ENCODE measurements around the gene TMEM200B. TPM values are rescaled to one million over a fixed set of nuclear protein-coding genes. Genes with fewer than 3 reads are reported as not detected.
A peak's percentile ranks its signal among the peaks of the same experiment; 100 is the strongest.

TMEM200B gene
- total RNA-seq, result 1 to 10 TPM; 1.1 TPM

DNA sequence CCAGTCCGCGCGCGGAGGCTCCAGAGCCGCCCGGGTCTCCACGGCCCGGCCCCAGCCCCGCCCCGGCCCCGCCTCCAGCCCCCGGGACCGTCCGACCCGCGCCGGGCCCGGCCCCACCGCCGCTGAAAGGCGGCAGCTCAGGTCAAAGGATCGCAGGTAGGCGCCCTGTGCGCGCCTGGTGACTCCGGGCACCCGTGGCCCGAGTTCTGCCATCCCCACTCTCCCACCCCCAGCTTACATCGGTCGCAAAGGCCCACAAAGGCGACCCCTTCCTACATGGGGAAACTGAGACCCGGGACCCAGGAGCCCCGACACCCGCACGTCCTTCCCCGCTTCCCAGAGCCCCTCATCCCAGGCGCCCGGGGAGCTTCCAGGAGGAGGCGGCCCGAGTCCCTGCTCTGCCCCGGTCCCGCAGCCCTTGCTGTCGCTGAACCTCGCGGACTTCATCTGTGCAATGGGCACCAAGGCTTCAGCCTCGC is at the start of gene TMEM200B:
TSS of gene TMEM200B (minus strand) at position 17 of the 479 bp plus-strand sequence. CDS start 2,075 bp downstream, outside the sequence.
- Mint-ChIP-seq H3K4me1 (peaks cover 2% of the 10 kb centered on the region), H3K36me3 (ENCODE audit: low read depth) (no peaks in the 10 kb centered on the region), H3K27me3 (peaks cover 12% of the 10 kb centered on the region), H3K4me3 (peak within 1 kb of the TSS; percentile 67), H3K9me3 (ENCODE audit: low read depth) (no peaks in the 10 kb centered on the region), H3K27ac (no peak within 1 kb of the TSS)
- ATAC-seq, result peak; percentile 15
- DNase-seq, result peak; percentile 29
- ChIA-PET CTCF (interaction anchor here (0.9 to 4.6 kb wide), 7 partner anchors 10 to 1594 kb away, joined by 3 to 22 read pairs (median 3); no protein-coding TSS in a partner anchor), POLR2A (interaction anchor here (1.0 to 2.0 kb wide), 2 partner anchors 239 to 475 kb away, joined by 4 to 5 read pairs; partner anchors contain the start of gene RNU11)
- intact Hi-C loops (cut with DNase I, micrococcal nuclease), result loop anchor here (1.0 to 5.0 kb wide), 6 partner anchors 58 to 237 kb away; partner anchors contain the start of gene SRSF4 (in 1 of the 2)

DNA sequence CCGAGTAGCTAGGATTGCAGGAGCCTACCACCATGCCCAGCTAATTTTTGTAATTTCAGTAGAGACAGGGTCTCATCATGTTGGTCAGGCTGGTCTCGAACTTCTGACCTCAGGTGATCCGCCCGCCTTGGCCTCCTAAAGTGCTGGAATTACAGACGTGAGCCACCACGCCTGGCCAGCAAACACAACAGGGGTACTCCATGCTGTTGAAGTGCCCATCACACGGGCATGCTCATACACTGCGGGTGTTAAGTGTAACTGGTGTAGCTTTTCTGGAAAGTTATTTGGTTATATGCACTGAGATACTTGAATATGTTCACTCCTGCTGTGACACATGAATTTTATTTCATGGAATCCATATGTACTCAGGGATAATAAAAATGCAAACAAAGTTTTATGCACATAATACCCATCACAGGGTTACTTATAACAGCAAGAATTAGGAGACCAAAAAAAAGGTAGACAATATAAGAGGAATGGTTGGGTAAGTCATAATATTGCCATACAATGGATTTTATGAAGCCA is 48.8 kb upstream of the TMEM200B start:
- Mint-ChIP-seq H3K9me3 (ENCODE audit: low read depth) (no peaks in the 10 kb centered on the region), H3K27ac (no peak overlapping the region), H3K36me3 (ENCODE audit: low read depth) (peaks cover 51% of the 10 kb centered on the region), H3K4me1 (peaks cover 62% of the 10 kb centered on the region), H3K27me3 (no peaks in the 10 kb centered on the region), H3K4me3 (no peak overlapping the region)
- ChIA-PET CTCF (no interaction called here), POLR2A (interaction anchor here (1.0 kb wide), 1 partner anchor 55 kb away, joined by 3 read pairs; no protein-coding TSS in a partner anchor)
- intact Hi-C loops (cut with DNase I, micrococcal nuclease), result no loop called here
- DNase-seq, result no peak
- ATAC-seq, result no peak

DNA sequence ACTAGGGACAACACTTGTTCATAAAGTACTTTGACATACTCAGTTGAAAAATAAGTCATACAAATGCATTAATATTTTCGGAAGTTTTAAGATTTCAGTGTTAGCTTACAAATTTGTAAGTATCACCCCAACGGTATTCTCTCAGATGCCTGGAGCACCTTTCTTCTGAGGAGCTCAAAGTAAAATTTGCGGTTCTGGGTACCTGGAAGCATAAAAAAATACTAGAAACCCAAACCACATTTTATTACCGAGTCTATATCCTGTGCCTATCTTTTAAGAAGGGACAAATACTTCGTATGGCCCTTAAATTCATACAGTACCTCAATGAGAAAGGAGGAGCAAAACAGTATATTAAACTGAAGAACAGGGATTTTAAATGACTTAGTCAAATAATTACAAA is 47.8 kb upstream of the TMEM200B start:
- Mint-ChIP-seq H3K36me3 (ENCODE audit: low read depth) (peaks cover 49% of the 10 kb centered on the region), H3K9me3 (ENCODE audit: low read depth) (no peaks in the 10 kb centered on the region), H3K4me1 (peaks cover 62% of the 10 kb centered on the region), H3K27me3 (no peaks in the 10 kb centered on the region), H3K27ac (peak overlapping the region; percentile 76), H3K4me3 (no peak overlapping the region)
- ATAC-seq (no peak), DNase-seq (no peak)
- CTCF ChIA-PET, result interaction anchor here (0.9 to 1.0 kb wide), 2 partner anchors 13 to 24 kb away, joined by 3 to 5 read pairs; no protein-coding TSS in a partner anchor
- intact Hi-C loops (cut with DNase I, micrococcal nuclease), result no loop called here
- POLR2A ChIA-PET, result interaction anchor here (0.6 to 2.0 kb wide), 2 partner anchors 10 to 26 kb away, joined by 3 to 8 read pairs; partner anchors contain the start of gene SRSF4

DNA sequence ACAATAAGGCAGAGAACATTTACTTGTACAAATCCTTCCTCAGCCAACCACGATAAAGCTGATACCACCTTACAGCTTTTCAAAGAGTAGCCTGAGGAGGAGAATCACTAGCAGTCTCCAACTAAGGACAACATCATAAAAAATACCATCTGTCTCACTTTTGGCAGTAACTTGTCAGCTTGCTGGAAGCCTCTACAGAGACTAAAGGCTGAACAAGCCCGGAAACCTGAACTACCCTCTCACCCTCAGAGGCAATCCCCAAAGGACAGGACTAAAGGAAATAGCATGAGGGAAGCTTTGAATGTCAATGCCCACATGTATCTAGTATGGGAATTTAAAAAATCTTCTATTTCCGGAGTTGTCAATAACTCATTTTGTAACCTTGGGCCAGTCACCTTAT is 47.4 kb upstream of the TMEM200B start:
- no peak for ATAC-seq
- peak overlapping the region; percentile 76 for H3K27ac Mint-ChIP-seq

DNA sequence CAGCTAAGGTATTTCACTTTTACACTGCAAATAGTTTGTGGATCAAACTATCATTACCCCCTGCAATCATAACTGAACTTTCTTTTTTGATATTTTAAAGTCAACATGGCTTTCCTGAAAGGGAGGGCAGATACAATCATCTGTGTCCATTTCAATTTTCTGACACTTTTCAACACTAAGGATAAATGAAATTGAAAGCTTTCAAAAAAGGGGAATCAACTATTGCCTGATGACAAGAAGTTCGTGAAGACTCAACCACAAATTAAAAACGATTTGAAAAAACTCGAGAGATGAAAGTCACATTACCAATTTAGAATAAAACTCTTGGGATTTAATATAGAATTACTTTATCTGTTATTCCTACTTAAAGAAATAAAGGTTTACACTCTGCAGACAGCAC is 46.3 kb upstream of the TMEM200B start:
- Mint-ChIP-seq H3K27ac (peak overlapping the region; percentile 7), H3K9me3 (ENCODE audit: low read depth) (no peaks in the 10 kb centered on the region), H3K27me3 (no peaks in the 10 kb centered on the region), H3K4me3 (no peak overlapping the region), H3K4me1 (peaks cover 64% of the 10 kb centered on the region), H3K36me3 (ENCODE audit: low read depth) (peaks cover 48% of the 10 kb centered on the region)
- ATAC-seq (no peak), DNase-seq (no peak)
- ChIA-PET CTCF (interaction anchor here (0.8 to 1.9 kb wide), 2 partner anchors 12 to 941 kb away, joined by 5 to 8 read pairs; partner anchors contain the start of gene SRSF4), POLR2A (interaction anchor here (2.0 kb wide), 1 partner anchor 12 kb away, joined by 8 read pairs; the partner anchor contains the start of gene SRSF4)
- intact Hi-C loops (cut with DNase I, micrococcal nuclease), result no loop called here

More for the DNA sequence above, 47.4 kb upstream of the TMEM200B start:
- ChIA-PET CTCF (interaction anchor here (0.7 to 1.0 kb wide), 3 partner anchors 14 to 113 kb away, joined by 3 to 5 read pairs (median 3); no protein-coding TSS in a partner anchor), POLR2A (interaction anchor here (0.6 to 2.0 kb wide), 2 partner anchors 10 to 27 kb away, joined by 3 to 8 read pairs; partner anchors contain the start of gene SRSF4)
- peaks cover 47% of the 10 kb centered on the region for H3K36me3 Mint-ChIP-seq (ENCODE audit: low read depth)
- H3K4me1 Mint-ChIP-seq, result peaks cover 60% of the 10 kb centered on the region
- no peak overlapping the region for H3K4me3 Mint-ChIP-seq
- H3K27me3 Mint-ChIP-seq, result no peaks in the 10 kb centered on the region
- intact Hi-C loops (cut with DNase I, micrococcal nuclease), result no loop called here
- H3K9me3 Mint-ChIP-seq (ENCODE audit: low read depth), result no peaks in the 10 kb centered on the region
- no peak for DNase-seq

DNA sequence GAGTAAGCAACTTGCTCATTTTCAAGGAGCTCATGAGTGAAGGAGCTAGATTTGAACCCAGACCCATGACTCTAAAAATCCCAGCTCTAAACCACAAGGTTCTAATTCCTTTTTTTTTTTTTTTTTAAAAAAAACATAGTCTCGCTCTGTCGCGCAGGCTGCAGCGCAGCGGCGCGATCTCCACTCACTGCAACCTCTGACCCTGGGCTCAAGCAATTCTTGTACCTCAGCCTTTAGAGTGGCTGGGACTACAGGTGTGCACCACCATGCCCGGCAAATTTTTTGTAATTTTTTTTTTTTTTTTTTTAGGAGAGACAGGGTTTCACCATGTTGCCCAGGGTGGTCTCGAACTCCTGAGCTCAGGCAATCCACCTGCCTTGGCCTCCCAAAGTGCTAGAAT is 44.2 kb upstream of the TMEM200B start:
- Mint-ChIP-seq H3K27me3 (no peaks in the 10 kb centered on the region), H3K36me3 (ENCODE audit: low read depth) (peaks cover 49% of the 10 kb centered on the region), H3K4me1 (peaks cover 74% of the 10 kb centered on the region), H3K27ac (no peak overlapping the region), H3K4me3 (no peak overlapping the region), H3K9me3 (ENCODE audit: low read depth) (no peaks in the 10 kb centered on the region)
- DNase-seq, result no peak
- no peak for ATAC-seq
- intact Hi-C loops (cut with DNase I, micrococcal nuclease), result no loop called here
- ChIA-PET CTCF (interaction anchor here (0.6 to 1.6 kb wide), 4 partner anchors 30 to 148 kb away, joined by 3 to 7 read pairs (median 4); no protein-coding TSS in a partner anchor), POLR2A (interaction anchor here (1.6 kb wide), 1 partner anchor 14 kb away, joined by 8 read pairs; the partner anchor contains the start of gene SRSF4)

DNA sequence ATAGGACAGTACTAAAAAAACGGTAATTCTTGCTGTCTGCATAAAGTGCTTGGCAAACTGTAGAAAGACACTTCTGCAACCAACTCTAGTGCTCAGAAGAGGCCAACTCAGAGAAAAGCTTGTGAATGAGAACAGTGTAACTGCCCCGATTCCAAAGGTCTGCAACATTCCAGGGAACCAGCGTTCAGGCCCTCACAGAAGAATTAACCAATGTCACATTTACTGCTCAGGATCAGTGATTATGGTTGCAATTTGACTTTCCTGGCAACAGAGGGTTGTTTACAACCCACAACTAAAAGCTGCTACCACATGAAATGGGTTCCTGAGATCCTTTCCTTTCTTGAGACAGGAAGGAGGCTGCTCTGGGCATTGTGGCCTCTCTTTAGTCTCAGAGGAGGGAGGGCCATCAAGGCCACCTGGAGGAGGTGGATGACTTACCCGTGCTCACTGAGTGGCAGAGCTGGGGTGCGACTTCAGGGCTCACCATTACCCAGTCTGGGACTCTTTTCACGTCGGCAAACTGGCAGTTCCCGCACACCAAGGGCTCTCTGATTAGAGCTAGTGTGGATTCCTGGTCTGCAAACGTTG is 42.7 kb upstream of the TMEM200B start:
- Mint-ChIP-seq H3K4me1 (peaks cover 65% of the 10 kb centered on the region), H3K9me3 (ENCODE audit: low read depth) (no peaks in the 10 kb centered on the region), H3K27ac (no peak overlapping the region), H3K27me3 (no peaks in the 10 kb centered on the region), H3K36me3 (ENCODE audit: low read depth) (peaks cover 40% of the 10 kb centered on the region), H3K4me3 (no peak overlapping the region)
- DNase-seq (no peak), ATAC-seq (no peak)
- ChIA-PET CTCF (interaction anchor here (1.0 to 1.6 kb wide), 4 partner anchors 16 to 448 kb away, joined by 3 to 7 read pairs (median 3); partner anchors contain the start of gene SRSF4), POLR2A (interaction anchor here (0.6 to 1.6 kb wide), 2 partner anchors 16 to 281 kb away, joined by 4 to 8 read pairs; partner anchors contain the start of gene SRSF4)
- intact Hi-C loops (cut with DNase I, micrococcal nuclease), result no loop called here

DNA sequence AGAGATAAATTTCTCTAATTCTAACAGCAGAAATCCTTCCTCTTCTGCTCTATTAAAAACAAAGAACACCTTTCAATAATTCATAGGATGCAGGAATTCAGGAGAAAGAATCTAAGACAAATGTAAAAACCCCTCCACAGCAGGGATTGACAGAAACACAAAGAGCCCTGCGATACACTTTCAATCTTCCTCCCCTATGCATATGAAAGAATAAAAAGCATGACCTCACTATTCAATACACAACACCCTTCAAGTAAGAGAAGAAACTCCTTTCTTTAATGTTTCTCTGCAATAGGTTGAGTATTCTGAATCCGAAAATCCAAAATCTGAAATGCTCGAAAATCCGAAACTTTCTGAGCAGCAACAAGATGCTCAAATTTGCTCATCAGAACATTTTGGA is 40.9 kb upstream of the TMEM200B start:
- H3K27me3 Mint-ChIP-seq, result no peaks in the 10 kb centered on the region
- intact Hi-C loops (cut with DNase I, micrococcal nuclease), result no loop called here
- no peak for DNase-seq
- POLR2A ChIA-PET, result interaction anchor here (0.6 kb wide), 1 partner anchor 10 kb away, joined by 3 read pairs; no protein-coding TSS in a partner anchor
- CTCF ChIA-PET, result interaction anchor here (0.7 kb wide), 1 partner anchor 40 kb away, joined by 3 read pairs; no protein-coding TSS in a partner anchor
- ATAC-seq, result no peak
- no peak overlapping the region for H3K27ac Mint-ChIP-seq
- H3K36me3 Mint-ChIP-seq (ENCODE audit: low read depth), result peaks cover 36% of the 10 kb centered on the region
- H3K4me1 Mint-ChIP-seq, result peaks cover 47% of the 10 kb centered on the region
- no peak overlapping the region for H3K4me3 Mint-ChIP-seq
- no peaks in the 10 kb centered on the region for H3K9me3 Mint-ChIP-seq (ENCODE audit: low read depth)

DNA sequence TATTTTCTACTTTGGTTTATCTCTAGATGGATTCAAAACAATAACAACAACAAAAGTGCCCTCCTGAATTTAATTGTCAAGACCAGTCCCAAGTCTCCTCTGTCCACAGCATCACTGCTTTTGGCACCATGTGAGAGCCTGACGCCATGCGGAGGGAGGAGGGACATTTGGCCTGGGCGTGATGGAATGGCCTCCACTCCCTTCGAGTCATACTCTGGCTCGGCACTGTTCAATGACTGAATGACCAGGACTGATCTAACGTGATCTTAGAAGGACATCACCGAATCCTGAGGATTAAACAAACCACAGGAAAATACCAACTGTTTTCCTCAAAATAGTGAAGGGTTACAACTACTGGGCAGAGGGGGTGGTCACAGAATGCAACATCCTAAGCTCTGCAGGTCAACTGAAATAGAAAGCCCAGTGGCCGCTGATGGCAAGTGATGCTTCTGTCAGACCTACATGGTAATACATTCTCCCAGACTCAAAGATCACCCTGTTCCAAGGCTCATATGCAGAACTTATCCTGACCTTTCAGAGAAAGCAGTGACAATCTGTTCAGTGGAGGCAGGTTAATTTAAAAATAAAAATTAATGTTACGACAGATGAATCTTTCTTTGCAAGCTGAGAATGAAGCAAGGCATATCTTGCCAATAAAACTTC is 38.9 kb upstream of the TMEM200B start:
- H3K4me3 Mint-ChIP-seq, result no peak overlapping the region
- H3K9me3 Mint-ChIP-seq (ENCODE audit: low read depth), result no peaks in the 10 kb centered on the region
- ATAC-seq (no peak), DNase-seq (no peak)
- peaks cover 38% of the 10 kb centered on the region for H3K36me3 Mint-ChIP-seq (ENCODE audit: low read depth)
- CTCF ChIA-PET, result no interaction called here
- H3K27me3 Mint-ChIP-seq, result no peaks in the 10 kb centered on the region
- POLR2A ChIA-PET, result no interaction called here
- H3K27ac Mint-ChIP-seq, result peak overlapping the region; percentile 31
- H3K4me1 Mint-ChIP-seq, result peaks cover 34% of the 10 kb centered on the region
- intact Hi-C loops (cut with DNase I, micrococcal nuclease), result no loop called here

DNA sequence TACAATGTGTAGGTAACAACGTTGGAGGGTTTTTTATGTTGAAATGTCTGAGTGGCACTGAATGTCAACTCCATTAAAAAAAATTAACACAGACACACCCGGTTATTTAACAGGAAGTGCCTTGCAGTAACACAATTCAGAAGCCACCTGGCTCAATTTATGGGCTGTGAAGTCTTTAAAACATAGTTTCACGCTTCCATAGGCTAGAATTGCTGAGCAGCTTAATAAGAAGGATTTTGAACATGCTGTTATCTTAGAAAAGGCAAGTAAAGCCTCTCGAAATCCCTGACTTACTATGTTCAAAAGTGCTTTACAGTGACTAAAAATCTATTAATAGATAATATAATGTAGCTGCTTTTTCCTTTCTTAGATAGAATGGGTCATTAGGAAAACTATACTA is 38.3 kb upstream of the TMEM200B start:
- Mint-ChIP-seq H3K27me3 (no peaks in the 10 kb centered on the region), H3K27ac (no peak overlapping the region), H3K4me3 (no peak overlapping the region), H3K9me3 (ENCODE audit: low read depth) (no peaks in the 10 kb centered on the region), H3K36me3 (ENCODE audit: low read depth) (peaks cover 37% of the 10 kb centered on the region), H3K4me1 (peaks cover 31% of the 10 kb centered on the region)
- POLR2A ChIA-PET, result no interaction called here
- DNase-seq (no peak), ATAC-seq (no peak)
- CTCF ChIA-PET, result no interaction called here
- intact Hi-C loops (cut with DNase I, micrococcal nuclease), result no loop called here

DNA sequence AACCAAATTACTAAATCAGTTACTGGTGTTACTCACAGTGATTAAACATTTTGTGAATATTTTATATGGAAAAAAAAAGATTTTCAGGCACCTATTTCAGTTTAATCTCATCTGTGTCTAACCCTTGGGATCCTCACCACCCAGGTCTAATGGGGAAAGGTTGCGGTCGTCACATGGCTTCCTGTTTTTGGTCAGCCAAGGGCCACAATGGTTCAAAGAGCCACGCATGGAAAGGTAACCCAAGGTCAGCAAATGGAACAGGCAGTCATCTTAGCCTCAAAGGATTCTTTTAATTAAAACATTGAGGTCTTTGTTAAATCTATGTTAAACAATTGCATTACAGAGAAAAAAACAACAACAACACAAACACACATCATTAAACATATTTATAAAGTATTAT is 36.1 kb upstream of the TMEM200B start:
- POLR2A ChIA-PET, result interaction anchor here (0.6 kb wide), 1 partner anchor 10 kb away, joined by 4 read pairs; no protein-coding TSS in a partner anchor
- Mint-ChIP-seq H3K27me3 (no peaks in the 10 kb centered on the region), H3K36me3 (ENCODE audit: low read depth) (peaks cover 41% of the 10 kb centered on the region), H3K4me3 (no peak overlapping the region), H3K4me1 (peaks cover 17% of the 10 kb centered on the region), H3K27ac (no peak overlapping the region), H3K9me3 (ENCODE audit: low read depth) (no peaks in the 10 kb centered on the region)
- CTCF ChIA-PET, result interaction anchor here (1.5 kb wide), 1 partner anchor 43 kb away, joined by 4 read pairs; no protein-coding TSS in a partner anchor
- intact Hi-C loops (cut with DNase I, micrococcal nuclease), result no loop called here
- DNase-seq, result no peak
- no peak for ATAC-seq
